Uterus (tissue), 2 donors: Measurements from ENCODE around the gene SLC30A3.

ENCODE experiments used
- POLR2A ChIP-seq, 2 donors: fragments of 450-650 bp; IDR thresholded peaks; one replicate each; pipeline ENCODE4 v1.6.1; 2016; ENCODE audit warnings: antibody characterized with exemption in 2 of 2, mild to moderate bottlenecking in 1 of 2, moderate library complexity in 1 of 2
- TF ChIP-seq, protein P1 (sequence below), 4 experiments: fragments of 200-600 bp in 2 of 4; fragments of 450-650 bp in 2 of 4; sonication (generic) in 2 of 4; IDR thresholded peaks; one replicate each; pipeline ENCODE4 v1.5.1; 2016 to 2019; ENCODE audit warnings: antibody characterized with exemption in 4 of 4, mild to moderate bottlenecking in 2 of 4, moderate library complexity in 1 of 4

GRCh38 chr2:27209621-27210401 is 53.0 kb downstream of the SLC30A3 start:
- TF ChIP-seq, protein P1, sequence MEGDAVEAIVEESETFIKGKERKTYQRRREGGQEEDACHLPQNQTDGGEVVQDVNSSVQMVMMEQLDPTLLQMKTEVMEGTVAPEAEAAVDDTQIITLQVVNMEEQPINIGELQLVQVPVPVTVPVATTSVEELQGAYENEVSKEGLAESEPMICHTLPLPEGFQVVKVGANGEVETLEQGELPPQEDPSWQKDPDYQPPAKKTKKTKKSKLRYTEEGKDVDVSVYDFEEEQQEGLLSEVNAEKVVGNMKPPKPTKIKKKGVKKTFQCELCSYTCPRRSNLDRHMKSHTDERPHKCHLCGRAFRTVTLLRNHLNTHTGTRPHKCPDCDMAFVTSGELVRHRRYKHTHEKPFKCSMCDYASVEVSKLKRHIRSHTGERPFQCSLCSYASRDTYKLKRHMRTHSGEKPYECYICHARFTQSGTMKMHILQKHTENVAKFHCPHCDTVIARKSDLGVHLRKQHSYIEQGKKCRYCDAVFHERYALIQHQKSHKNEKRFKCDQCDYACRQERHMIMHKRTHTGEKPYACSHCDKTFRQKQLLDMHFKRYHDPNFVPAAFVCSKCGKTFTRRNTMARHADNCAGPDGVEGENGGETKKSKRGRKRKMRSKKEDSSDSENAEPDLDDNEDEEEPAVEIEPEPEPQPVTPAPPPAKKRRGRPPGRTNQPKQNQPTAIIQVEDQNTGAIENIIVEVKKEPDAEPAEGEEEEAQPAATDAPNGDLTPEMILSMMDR (IDR thresholded peaks at IDR 0.05), result no peak
- no peak for TF ChIP-seq POLR2A (IDR thresholded peaks at IDR 0.05)
